GM21423 (cell line): ENCODE measurements around the gene ARHGEF4.
A peak's percentile ranks its signal among the peaks of the same experiment; 100 is the strongest.

Experiments used
- ATAC-seq: cut with Tn5 transposase; IDR thresholded peaks from one replicate; pipeline ENCODE4 v1.9.1; 2021; ENCODE audit warnings: mild to moderate bottlenecking, moderate library complexity; ENCODE audit not compliant: unreplicated experiment

Gene ARHGEF4

GRCh38 chr2:130849896-130850787, 13.4 kb downstream of the ARHGEF4 start:
- ATAC-seq: no peak

- no peak for ATAC-seq
These were observed 14.3 kb downstream of the ARHGEF4 start for GRCh38 chr2:130850788-130851623.

GRCh38 chr2:130851624-130852382, 15.1 kb downstream of the ARHGEF4 start:
- no peak for ATAC-seq

- ATAC-seq: no peak
These were observed 15.9 kb downstream of the ARHGEF4 start for GRCh38 chr2:130852521-130853115.

- no peak for ATAC-seq
These were observed 16.7 kb downstream of the ARHGEF4 start for GRCh38 chr2:130853391-130853790.

- ATAC-seq: no peak
These were observed 17.6 kb downstream of the ARHGEF4 start for GRCh38 chr2:130854301-130854700.

GRCh38 chr2:130864830-130865800, 28.4 kb downstream of the ARHGEF4 start:
- ATAC-seq: no peak

- ATAC-seq: no peak
These were observed 32.9 kb downstream of the ARHGEF4 start for GRCh38 chr2:130869441-130870160.

GRCh38 chr2:130870161-130870485, 33.4 kb downstream of the ARHGEF4 start:
- no peak for ATAC-seq

GRCh38 chr2:130870779-130871178, 34.1 kb downstream of the ARHGEF4 start:
- ATAC-seq: no peak

- ATAC-seq: no peak
These were observed 35.4 kb downstream of the ARHGEF4 start for GRCh38 chr2:130871843-130872740.

GRCh38 chr2:130872741-130873125, 36.0 kb downstream of the ARHGEF4 start:
- no peak for ATAC-seq

- peak; percentile 82 for ATAC-seq
These were observed 37.1 kb downstream of the ARHGEF4 start for GRCh38 chr2:130873700-130874346.

- no peak for ATAC-seq
These were observed 37.8 kb downstream of the ARHGEF4 start for GRCh38 chr2:130874512-130874911.

GRCh38 chr2:130875935-130876334, 39.2 kb downstream of the ARHGEF4 start:
- no peak for ATAC-seq

- ATAC-seq: no peak
These were observed 40.5 kb downstream of the ARHGEF4 start for GRCh38 chr2:130877258-130877657.

GRCh38 chr2:130878316-130878715, 41.6 kb downstream of the ARHGEF4 start:
- no peak for ATAC-seq

- ATAC-seq: no peak
These were observed 42.2 kb downstream of the ARHGEF4 start for GRCh38 chr2:130878933-130879332.
